K562 (cell line): Measurements from ENCODE around the gene WIPF2. TPM values are rescaled to one million over a fixed set of nuclear protein-coding genes. Genes with fewer than 3 reads are reported as not detected.

ENCODE experiments used
- CSDE1 ChIP-seq, 2 experiments: fragments of 450-650 bp; IDR thresholded peaks; 2 replicates each; pipeline ENCODE4 v1.6.1; 2016; ENCODE audit warnings: mild to moderate bottlenecking in 1 of 2
- DPF2 ChIP-seq: fragments of 450-650 bp; IDR thresholded peaks from 2 replicates; pipeline ENCODE4 v1.6.1; 2016
- EGR1 ChIP-seq: fragments of 450-650 bp; conservative IDR thresholded peaks from 2 replicates; pipeline ENCODE4 v1.6.1; 2017; ENCODE audit warnings: mild to moderate bottlenecking
- FOXA3 ChIP-seq, 2 experiments: fragments of 450-650 bp in 1 of 2; sonication (generic) in 1 of 2; formaldehyde crosslinking; IDR thresholded peaks in 1 of 2; conservative IDR thresholded peaks in 1 of 2; 2 replicates each; pipeline versions ENCODE4 v1.4.0 to v1.8.0; 2020 to 2022; ENCODE audit warnings: mild to moderate bottlenecking in 2 of 2, missing genetic modification reagents in 1 of 2
- FOXK2 ChIP-seq, 2 experiments: fragments of 450-650 bp; IDR thresholded peaks in 1 of 2; conservative IDR thresholded peaks in 1 of 2; 2 replicates each; pipeline ENCODE4 v1.6.1; 2016; ENCODE audit warnings: low read depth in 2 of 2, mild to moderate bottlenecking in 1 of 2
- HDAC2 ChIP-seq: fragments of 450-650 bp; IDR thresholded peaks from 2 replicates; pipeline ENCODE4 v1.6.1; 2016; ENCODE audit warnings: mild to moderate bottlenecking
- MBD2 ChIP-seq: sonication (generic); IDR thresholded peaks from 2 replicates; pipeline ENCODE4 v1.6.1; 2016; ENCODE audit warnings: low read depth, borderline replicate concordance
- NFYB ChIP-seq: IDR thresholded peaks from 2 replicates; pipeline ENCODE4 v1.6.1; 2011; ENCODE audit warnings: mild to moderate bottlenecking, moderate library complexity; ENCODE audit not compliant: insufficient read length; ENCODE audit errors: extremely low read depth
- PYGO2 ChIP-seq: fragments of 450-650 bp; IDR thresholded peaks from 2 replicates; pipeline ENCODE4 v1.6.1; 2016; ENCODE audit warnings: mild to moderate bottlenecking, missing genetic modification characterization, moderate library complexity, missing compliant biosample characterization
- SIN3B ChIP-seq: fragments of 450-650 bp; IDR thresholded peaks from 2 replicates; pipeline ENCODE4 v1.6.1; 2017; ENCODE audit warnings: low read depth, mild to moderate bottlenecking, moderate library complexity
- SIX5 ChIP-seq, 2 experiments: IDR thresholded peaks; 2 replicates each; pipeline ENCODE4 v1.6.1; 2011; ENCODE audit warnings: low read length in 2 of 2, borderline replicate concordance in 1 of 2, low read depth in 1 of 2, mild to moderate bottlenecking in 1 of 2, moderate library complexity in 1 of 2; ENCODE audit not compliant: insufficient read depth in 1 of 2
- SREBF2 ChIP-seq: sonication (generic); formaldehyde crosslinking; IDR thresholded peaks from 2 replicates; pipeline ENCODE4 v1.4.0; 2020; ENCODE audit warnings: mild to moderate bottlenecking, missing genetic modification reagents
- TBL1XR1 ChIP-seq, 2 experiments: IDR thresholded peaks; 2 replicates each; pipeline ENCODE4 v1.6.1; 2012; ENCODE audit warnings: improper control_type of control experiment in 2 of 2, low read length in 2 of 2, mild to moderate bottlenecking in 1 of 2
- ZMIZ1 ChIP-seq, 2 experiments: fragments of 150-350 bp in 1 of 2; IDR thresholded peaks; 2 replicates each; pipeline ENCODE4 v1.6.1; 2012 to 2016; ENCODE audit warnings: low read depth in 2 of 2, low read length in 2 of 2, mild to moderate bottlenecking in 1 of 2, moderate library complexity in 1 of 2
- ZNF197 ChIP-seq: fragments of 200-800 bp; sonication (Bioruptor generic); IDR thresholded peaks from 2 replicates; pipeline ENCODE4 v1.6.1; 2016; ENCODE audit warnings: low read depth, missing genetic modification characterization, missing compliant biosample characterization
- polyA plus RNA-seq, 8 experiments: library from polyadenylated mRNA; depleted of rRNA in 4 of 8; stranded (reverse) in 5 of 8; unstranded in 3 of 8; fragments of >200 nt; fragmentation: Nextera tagmentation in 2 of 8; fragmentation: Illumina TruSeq in 1 of 8; extraction: Ambion mirVana in 2 of 8; extraction: Trizol in 1 of 8; gene quantifications; 2 replicates each; pipeline versions ENCODE4 v1.2.1 to v1.2.3, GENCODE V29; 2011 to 2014; ENCODE audit warnings: inconsistent platforms in 1 of 8, missing spikeins in 1 of 8
- total RNA-seq, 7 experiments: library from RNA; depleted of rRNA in 6 of 7; stranded (reverse); fragments of >200 nt in 6 of 7; fragmentation: Illumina TruSeq in 2 of 7; extraction: Trizol in 2 of 7; gene quantifications; 2 replicates each; pipeline versions ENCODE4 v1.2.1 to v1.2.3, GENCODE V29; 2011 to 2021; ENCODE audit warnings: low replicate concordance in 1 of 7

Gene WIPF2
- total and polyA plus RNA-seq, 9 of the 15 experiments (the other 6 are each of a cell fraction or from before 2014, with no cell fraction given), result 3.6 to 15.0 (median 5.3) TPM

GRCh38 chr17:40218740-40219593 is at the start of gene WIPF2 (continued):
- no peak for TF ChIP-seq PYGO2 (tag)
- no peak for TF ChIP-seq NFYB
- peak; percentile 86 to 88 for TF ChIP-seq SIX5 (IDR thresholded peaks at IDR 0.05; ENCODE audit: borderline replicate concordance in 1 of 2, insufficient read depth in 1 of 2, low read depth in 1 of 2, low read length in 2 of 2)
- TF ChIP-seq CSDE1 (IDR thresholded peaks at IDR 0.05), result peak in 1 of 2 experiments; percentile 97; a peak in 2 of 4 replicates
- TF ChIP-seq HDAC2, result 0 out of 2 replicates have a peak, but pooled peaks have one; percentile 70
- peak; percentile 77; the same call in 1 of the 2 replicates for TF ChIP-seq ZNF197 (CRISPR knock-in tag)
- TF ChIP-seq MBD2, result peak; percentile 82; the same call in 1 of the 2 replicates
- TF ChIP-seq DPF2, result 0 out of 2 replicates have a peak, but pooled peaks have one; percentile 25
- peak; percentile 81 for TF ChIP-seq EGR1
- no peak for TF ChIP-seq SREBF2 (CRISPR knock-in tag)
- TF ChIP-seq SIN3B, result no peak
- TF ChIP-seq ZMIZ1 (IDR thresholded peaks at IDR 0.05; ENCODE audit: low read depth in 2 of 2, low read length in 2 of 2), result no peak
- no peak for TF ChIP-seq FOXA3 (CRISPR knock-in tag; conservative IDR thresholded peaks at IDR 0.05 in 1 of 2, IDR thresholded peaks at IDR 0.05 in 1 of 2)
- TF ChIP-seq FOXK2 (conservative IDR thresholded peaks at IDR 0.05 in 1 of 2, IDR thresholded peaks at IDR 0.05 in 1 of 2; ENCODE audit: low read depth in 2 of 2), result peak; percentile 38 to 39; a peak in 1 of 4 replicates
- no peak for TF ChIP-seq TBL1XR1 (IDR thresholded peaks at IDR 0.05; ENCODE audit: low read length in 2 of 2)
